HG02870 (cell line): Measurements from ENCODE around the gene FKBP4.
A peak's percentile ranks its signal among the peaks of the same experiment; 100 is the strongest.

Experiments
- ATAC-seq: cut with Tn5 transposase; IDR thresholded peaks from one replicate; pipeline ENCODE4 v1.9.1; 2021; ENCODE audit warnings: mild to moderate bottlenecking, moderate library complexity; ENCODE audit not compliant: unreplicated experiment

FKBP4 gene

GRCh38 chr12:2779281-2779680, 15.5 kb upstream of the FKBP4 start:
- no peak for ATAC-seq

GRCh38 chr12:2783936-2784600, 10.7 kb upstream of the FKBP4 start:
- no peak for ATAC-seq

GRCh38 chr12:2785017-2785416, 9.8 kb upstream of the FKBP4 start:
- ATAC-seq: no peak

GRCh38 chr12:2791089-2791488, 3.7 kb upstream of the FKBP4 start:
- ATAC-seq: no peak

GRCh38 chr12:2792671-2793500, 1.9 kb upstream of the FKBP4 start:
- no peak for ATAC-seq

- ATAC-seq: no peak
Measured at GRCh38 chr12:2793561-2793960, 1.2 kb upstream of the FKBP4 start.

GRCh38 chr12:2794191-2794735, 507 bp upstream of the FKBP4 start:
- peak; percentile 8 for ATAC-seq

- peak; percentile 57 for ATAC-seq
Measured at GRCh38 chr12:2795291-2796186, 769 bp downstream of the FKBP4 start.

DNA sequence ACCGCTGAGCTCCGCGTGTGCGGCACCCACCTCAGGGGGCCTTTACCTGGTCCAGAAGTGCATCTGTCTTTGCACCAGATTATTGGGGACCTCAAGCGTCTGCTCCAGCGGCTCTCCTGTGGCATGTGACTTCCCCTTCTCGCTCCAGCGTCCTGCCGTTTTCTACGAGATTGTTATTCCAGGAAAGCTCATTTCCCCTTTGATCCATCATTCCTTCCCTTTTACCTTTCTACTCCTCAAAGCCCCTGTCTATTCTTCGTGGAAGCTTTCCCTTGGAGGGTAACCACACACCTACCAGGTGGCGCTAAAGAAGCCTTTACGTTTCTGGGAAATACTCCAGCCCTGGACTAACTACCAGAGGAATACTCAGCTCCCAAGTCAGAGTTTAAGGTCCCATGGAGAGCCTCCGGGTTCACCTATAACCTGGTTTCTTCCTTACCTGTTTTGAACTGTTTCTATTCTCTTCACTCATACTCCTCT, 1.5 kb downstream of the FKBP4 start:
- no peak for ATAC-seq

- no peak for ATAC-seq
Measured at GRCh38 chr12:2797721-2798418, 3.1 kb downstream of the FKBP4 start.

DNA sequence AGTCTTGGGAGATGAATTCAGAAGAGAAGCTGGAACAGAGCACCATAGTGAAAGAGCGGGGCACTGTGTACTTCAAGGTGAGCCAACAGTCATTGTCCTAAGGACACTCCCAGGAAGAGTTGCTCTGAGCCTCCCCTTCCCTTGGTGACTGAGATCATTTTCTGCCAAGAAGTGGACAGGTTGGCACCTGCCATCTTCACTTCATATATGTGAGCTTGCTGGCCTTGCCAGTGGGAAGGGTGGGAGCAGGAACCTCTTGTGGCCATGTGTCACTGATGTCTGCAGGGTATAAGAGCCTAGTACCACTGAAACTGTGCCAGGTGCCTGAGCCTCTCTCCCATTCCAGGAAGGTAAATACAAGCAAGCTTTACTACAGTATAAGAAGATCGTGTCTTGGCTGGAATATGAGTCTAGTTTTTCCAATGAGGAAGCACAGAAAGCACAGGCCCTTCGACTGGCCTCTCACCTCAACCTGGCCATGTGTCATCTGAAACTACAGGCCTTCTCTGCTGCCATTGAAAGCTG, 5.3 kb downstream of the FKBP4 start:
- no peak for ATAC-seq

DNA sequence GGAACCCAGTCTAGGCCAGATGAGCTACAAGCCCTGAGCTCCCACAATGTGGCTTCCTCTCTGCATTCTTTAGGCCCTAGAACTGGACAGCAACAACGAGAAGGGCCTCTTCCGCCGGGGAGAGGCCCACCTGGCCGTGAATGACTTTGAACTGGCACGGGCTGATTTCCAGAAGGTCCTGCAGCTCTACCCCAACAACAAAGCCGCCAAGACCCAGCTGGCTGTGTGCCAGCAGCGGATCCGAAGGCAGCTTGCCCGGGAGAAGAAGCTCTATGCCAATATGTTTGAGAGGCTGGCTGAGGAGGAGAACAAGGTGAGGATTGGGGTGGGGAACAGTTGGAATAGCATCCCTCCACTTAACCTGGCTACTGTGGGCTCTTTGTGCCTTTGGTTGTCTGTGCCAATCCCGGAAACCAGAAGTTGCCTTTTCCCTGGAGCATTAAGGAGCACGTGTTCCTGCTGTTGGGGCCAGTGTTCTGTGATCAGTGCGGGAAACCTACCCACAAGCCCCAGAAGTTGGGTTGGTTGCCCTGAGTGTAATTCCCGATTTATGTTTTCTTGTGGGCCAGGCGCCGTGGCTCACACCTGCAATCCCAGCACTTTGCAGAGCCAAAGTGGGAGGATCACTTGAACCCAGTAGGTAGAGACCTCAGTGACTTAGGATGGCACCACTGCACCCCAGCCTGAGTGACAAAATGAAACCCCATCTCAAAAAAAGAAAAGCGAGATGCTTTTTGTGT, 6.4 kb downstream of the FKBP4 start:
- ATAC-seq: no peak

GRCh38 chr12:2803635-2804392, 9.0 kb downstream of the FKBP4 start:
- ATAC-seq: no peak

DNA sequence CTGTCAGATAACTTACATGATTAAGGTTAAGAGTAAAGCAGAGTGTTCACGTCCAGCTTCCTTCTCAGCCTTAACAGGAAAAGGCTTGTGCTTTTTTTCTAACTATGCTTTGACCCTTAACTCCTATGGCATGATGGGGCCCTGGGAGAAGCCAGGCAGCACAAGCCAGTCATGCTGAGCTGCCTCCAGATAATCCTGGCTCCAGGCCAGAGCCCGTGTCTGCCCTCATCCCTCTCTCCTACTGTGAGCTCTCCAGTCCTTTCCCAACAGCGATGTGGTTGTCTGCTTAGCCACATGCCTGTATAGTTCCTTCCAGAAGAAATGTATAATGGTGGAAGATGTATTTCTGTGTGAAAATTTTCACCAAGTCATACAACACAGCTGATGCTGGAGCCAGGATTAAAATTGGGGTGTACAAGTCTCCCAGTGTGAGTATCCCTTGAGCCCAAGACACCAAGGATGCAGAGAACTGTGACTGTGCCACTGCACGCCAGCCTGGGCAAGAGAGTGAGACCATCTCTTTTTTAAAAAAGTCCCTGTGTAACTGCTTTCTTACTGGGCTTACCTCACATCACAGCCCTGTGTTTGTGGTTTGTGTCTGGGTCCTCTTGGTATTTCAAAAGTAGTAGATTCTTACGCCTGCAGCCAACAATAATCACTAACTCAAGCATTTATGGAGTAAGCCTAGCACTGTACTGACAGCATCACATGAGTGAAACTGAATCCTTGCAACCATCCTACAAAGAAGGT, 9.8 kb downstream of the FKBP4 start:
- ATAC-seq: no peak

- ATAC-seq: no peak
Measured at GRCh38 chr12:2805143-2805520, 10.4 kb downstream of the FKBP4 start.

DNA sequence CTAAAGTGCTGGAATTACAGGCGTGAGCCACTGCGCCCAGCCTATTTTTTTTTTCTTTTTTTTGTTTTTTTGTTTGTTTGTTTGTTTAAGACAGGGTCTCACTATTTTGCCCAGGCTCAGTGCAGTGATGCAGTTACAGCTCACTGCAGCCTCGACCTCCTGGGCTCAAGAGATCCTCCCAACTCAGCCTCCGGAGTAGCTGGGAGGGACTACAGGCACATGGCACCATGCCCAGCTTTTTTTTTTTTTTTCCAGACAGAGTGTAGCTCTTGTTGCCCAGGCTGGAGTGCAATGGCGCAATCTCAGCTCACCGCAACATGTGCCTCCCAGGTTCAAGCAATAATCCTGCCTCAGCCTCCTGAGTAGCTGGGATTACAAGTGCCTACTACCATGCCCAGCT, 11.9 kb downstream of the FKBP4 start:
- ATAC-seq: no peak

DNA sequence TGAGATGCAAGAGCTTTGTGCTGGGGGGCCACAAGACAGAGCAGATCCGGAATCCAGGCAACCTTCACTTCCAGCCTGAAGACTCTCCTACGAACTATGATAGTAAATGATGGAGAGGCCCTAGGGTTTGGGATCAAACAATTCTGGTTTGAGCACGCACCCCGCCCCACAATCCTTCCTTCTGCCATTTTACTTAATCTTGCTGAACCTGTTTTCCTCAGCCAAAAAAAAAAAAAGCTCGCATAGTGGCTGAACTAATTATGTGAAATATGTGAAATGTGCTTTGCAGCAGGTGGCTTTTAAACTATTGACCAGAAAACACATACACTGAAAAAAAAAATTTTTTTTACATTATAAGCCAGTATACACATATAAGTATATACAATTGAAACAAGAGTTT, 17.0 kb downstream of the FKBP4 start:
- ATAC-seq: no peak
